GM19438 (cell line): ENCODE results near the gene SMAD2.

ENCODE experiments used
- ATAC-seq: cut with Tn5 transposase; IDR thresholded peaks from one replicate; pipeline ENCODE4 v1.9.1; 2021; ENCODE audit warnings: low read depth; ENCODE audit not compliant: unreplicated experiment

Gene SMAD2

GRCh38 chr18:47932603-47933002 is 2.1 kb upstream of the SMAD2 start:
- no peak for ATAC-seq

DNA sequence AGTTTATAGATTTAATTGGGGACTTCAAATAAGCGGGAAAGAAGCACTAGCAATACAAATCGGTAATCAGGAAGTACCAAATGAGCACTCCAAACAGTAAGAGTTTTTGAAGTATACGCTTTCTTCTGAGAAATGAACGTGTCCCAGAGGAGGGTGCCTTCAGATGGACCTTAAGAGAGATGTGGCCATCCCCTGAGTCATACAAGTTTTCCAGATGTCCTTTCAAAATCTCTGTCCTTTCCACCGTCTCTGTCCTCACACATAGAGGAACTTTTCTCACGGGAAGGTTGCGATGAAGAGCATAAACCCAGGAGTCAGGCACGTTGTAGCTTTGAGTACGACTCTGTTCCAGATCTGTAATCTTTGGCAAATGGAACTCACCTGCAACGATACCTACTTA is 1.7 kb upstream of the SMAD2 start:
- no peak for ATAC-seq

GRCh38 chr18:47931718-47932103 is 1.3 kb upstream of the SMAD2 start:
- peak; percentile 5 for ATAC-seq

DNA sequence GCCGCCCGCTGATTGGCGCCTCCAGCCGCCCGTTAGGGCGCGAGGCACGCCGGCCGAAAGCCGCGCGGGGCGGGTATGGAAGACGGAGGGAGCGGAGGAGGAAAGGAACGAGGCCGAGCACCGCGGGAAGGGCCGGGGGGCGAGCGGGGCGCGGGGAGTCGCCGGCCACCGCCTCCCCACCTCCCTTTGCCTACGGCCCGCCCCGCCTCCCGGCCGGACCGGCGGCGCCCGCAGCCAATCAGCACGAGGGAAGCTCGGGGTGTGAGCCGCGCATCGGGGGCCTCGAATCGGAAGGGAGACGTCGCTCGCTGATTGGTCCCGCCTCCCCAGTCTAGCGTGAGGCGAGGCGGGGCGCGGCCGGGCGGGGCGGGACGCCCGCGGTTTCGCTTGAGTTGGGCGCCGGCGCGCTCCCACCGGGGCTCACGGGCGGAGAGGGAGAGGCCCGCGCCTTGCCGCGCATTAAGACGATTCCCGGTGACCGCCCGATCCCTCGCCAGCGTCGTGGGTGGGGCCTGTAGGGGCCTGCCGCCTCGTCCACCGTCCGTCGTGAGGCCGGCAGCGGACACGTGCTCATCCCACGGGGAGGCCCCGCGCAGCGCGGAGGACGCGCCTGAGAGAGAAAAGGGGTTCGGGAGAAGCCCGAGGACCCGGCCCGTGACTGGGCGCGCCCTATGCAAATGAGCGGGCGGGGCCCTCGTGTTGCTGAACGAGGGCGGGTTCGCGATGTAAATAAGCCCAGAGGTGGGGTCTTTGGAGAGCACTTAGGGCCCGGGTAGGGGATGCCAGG is 665 bp upstream of the SMAD2 start:
- peak; percentile 76 for ATAC-seq

- ATAC-seq, result no peak
Measured at GRCh38 chr18:47929681-47930198, 719 bp downstream of the SMAD2 start.

DNA sequence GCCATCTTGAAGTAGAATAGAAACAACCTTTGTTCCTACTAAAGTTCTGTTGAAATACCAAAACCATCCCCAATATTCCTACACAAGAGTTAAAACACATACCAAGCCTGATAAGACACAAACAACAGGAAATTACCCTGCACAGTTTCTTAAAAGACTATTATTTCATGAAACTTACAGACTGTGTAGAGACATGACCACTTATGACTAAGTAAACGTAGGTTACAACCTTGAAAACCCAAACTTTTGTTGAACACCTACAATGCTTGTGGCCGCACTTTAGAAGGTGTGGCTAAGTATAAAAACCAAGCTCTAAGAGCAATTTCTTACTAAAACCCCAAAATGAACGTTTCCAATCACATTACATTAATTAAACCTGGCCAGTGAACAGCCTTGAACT is 2.0 kb downstream of the SMAD2 start:
- no peak for ATAC-seq

DNA sequence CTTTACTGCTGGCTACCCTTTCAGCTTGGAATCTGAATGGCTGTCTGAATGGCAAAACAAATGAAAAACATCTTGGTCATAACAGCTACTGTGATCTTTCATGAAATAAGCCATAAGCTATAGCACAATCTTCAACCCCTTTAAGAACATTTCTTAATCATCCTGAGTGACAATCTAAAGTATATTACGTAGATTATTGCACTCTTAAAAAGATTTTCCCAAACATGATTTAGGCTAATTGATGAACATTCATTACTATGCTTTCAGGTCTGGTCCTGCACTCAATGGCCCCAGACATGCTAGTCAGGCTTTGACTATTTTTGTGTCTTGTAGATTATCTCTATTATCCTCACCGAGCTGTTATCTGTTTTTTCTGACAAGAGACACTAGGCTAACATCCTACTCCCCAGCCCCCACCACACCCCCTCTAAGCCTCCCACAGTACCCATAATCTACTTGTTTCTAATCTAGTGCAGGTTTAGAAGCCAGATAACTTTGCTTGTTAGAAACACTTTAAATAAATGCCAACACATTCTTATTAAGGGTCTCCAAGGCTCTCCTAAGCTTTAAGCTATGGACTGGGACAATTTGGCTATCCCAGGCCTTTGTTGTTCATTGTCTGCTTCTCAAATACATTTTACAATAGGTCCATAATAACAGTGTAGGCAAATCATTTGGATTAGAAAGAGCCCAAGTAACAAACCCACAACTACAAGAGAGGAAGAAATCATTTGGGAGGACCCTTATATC is 4.2 kb downstream of the SMAD2 start:
- ATAC-seq, result no peak

DNA sequence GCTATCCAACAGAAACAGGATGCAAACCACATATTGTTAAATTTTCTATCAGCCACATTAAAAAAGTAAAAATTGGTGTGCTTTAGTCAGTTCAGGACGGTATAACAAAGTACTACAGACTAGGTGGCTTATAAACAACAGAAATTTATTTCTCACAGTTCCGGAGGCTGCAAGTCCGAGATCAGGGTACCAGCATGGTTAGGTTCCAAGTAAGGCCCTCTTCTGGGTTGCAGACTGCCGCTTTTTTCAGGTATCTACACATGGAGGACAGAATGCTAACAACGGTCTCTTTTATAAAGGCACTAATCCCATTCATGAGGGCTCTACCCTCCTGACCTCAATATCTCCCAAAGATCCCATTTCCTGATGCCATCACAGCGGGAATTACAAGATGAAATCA is 10.5 kb downstream of the SMAD2 start:
- no peak for ATAC-seq

GRCh38 chr18:47917923-47918610 is 12.4 kb downstream of the SMAD2 start:
- no peak for ATAC-seq

DNA sequence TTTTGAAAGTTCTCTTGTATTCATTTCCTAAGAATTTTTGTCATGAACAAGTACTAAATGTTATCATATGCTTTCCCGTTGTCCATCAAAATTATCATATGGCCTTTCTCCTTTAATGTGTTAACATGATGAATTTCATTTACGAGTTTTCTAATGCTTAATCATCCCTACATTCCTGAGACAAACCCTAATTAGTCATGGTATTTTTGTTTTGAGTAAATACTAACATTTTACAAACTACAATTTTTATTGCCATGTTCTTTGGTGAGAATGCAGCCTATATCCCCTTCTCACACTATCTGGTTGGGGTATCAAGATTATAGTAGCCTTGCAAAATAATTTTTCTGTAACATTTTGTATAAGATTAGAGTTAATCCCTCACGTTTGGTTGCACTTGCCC is 14.5 kb downstream of the SMAD2 start:
- no peak for ATAC-seq

DNA sequence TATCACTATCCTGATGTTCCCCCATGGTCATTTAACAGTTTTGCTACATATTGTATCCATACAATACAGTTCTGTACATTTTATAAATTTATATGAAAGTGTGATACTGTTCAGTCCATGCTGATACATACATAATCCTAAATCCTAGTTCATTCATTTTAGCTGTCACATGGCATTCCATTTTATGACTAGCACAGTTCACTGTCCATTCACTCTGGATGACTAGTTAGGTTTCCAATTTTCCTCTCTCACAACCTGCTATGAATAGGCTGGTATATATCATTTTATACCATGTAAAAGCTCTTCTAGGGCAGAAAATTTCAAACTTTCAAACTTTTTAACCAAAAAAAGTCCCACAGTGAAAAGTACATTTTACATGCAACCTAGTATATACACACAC is 15.2 kb downstream of the SMAD2 start:
- no peak for ATAC-seq

GRCh38 chr18:47912794-47913585 is 17.5 kb downstream of the SMAD2 start:
- no peak for ATAC-seq

DNA sequence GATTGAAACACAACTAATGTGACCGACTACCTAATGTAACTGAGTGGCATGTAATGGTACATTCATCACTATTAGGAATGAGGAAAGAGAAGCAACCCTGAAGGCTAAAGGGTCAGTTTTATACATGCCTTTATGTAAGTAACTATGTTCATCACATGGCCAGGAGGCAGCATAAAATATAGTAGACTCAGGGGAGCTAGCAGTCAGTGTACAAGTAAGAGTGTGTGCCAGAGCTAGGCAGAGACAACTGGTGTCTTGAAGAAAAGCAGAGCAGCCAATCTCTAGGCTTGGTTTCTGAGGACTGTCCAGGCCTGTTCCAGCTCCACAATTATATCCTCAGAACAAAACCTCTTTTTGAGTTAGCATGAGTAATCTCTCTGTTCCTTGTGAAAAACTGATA is 18.1 kb downstream of the SMAD2 start:
- ATAC-seq, result no peak

DNA sequence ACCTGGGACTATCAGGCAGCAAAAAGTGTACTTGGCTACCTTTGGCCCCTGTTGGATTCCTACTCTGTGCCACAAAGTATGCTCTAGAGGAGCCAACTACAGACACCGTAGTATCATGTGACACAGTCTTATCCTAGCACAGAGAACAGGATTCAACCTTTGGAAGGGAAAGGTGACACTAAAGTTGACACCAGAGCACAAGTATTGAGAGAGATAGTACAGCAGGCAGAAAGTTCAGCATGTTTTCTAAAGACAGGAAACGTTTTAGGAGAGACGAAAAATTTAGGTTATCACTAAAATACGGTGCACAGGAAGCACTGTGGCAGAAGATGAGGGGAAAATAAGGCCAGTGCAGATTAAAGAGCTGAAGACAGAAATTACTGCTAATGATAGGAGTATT is 18.6 kb downstream of the SMAD2 start:
- no peak for ATAC-seq

- ATAC-seq, result no peak
Measured at GRCh38 chr18:47909484-47909883, 21.0 kb downstream of the SMAD2 start.

DNA sequence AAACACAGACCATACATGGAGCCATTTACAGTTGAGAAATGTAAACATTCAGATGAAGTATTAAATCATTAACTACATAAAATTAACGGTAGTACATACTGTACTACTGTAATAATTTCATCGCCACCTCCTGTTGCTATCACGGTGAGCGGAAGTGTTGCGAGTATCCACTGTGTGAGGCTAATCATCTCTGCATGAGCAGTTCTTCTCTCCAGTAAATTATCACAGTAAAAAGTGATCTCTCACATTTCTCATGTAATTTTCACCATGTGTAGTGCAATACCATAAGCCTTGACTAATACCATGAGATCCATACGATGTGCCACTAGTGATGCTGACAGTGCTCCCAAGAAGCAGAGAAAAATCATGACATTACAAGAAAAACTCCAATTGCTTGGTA is 21.9 kb downstream of the SMAD2 start:
- ATAC-seq, result no peak

GRCh38 chr18:47906408-47906807 is 24.1 kb downstream of the SMAD2 start:
- no peak for ATAC-seq

- no peak for ATAC-seq
Measured at GRCh38 chr18:47903809-47904208, 26.6 kb downstream of the SMAD2 start.

DNA sequence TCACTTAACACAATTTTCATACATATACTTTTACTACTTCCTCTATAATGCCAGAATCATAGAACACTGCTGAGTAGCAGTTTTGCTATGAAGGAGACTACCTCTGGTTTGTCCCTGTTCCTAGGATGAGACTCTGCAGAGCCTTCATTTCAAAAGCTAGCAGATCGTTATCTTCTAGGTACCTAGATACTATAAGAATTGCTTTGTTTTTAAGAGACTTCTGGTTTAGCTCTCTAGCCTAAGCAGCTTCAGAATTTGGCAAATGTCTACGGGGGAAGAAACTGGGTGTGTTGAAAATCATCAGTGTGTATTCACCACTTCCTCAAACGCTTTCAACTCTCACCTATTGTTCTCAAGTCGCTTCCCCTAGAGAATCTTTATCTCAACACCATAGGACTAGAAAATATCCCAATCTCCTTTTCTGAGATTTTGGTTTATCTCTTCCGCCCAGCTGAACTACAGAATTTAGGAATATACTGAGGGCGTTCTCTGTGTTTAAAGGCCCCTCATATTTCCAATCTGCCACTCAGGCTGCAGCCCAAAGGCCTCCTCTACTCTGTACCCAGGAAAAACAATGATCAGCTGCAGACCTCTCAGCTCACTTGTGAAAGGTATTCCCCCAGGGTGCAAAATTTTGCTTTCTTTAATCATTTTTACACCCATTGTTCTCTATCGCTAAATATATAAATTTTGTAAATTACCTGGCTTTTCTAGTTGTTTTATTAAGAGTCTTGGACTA is 28.7 kb downstream of the SMAD2 start:
- ATAC-seq, result peak; percentile 91
